Stimulated activated memory B cell treated with anti-CD40 and anti-IgM and Interleukin-4, amounts not matched to agents 10 μg/mL and 1 μg/mL and 100 μg/mL, for 72 hours (primary cell): Measurements from ENCODE around the gene PPP2R5C.
A peak's percentile ranks its signal among the peaks of the same experiment; 100 is the strongest.

Experiments used
- ATAC-seq: fragments of 150-1000 bp; cut with Tn5 transposase; 2 replicates; pipeline ENCODE4 v1.10.0; 2021
- H3K27ac Mint-ChIP-seq: one replicate; pipeline ENCODE4 v1.8.0; 2022; ENCODE audit warnings: mild to moderate bottlenecking, mixed read lengths
- H3K27me3 Mint-ChIP-seq: one replicate; pipeline ENCODE4 v1.8.0; 2022; ENCODE audit warnings: mixed read lengths
- H3K36me3 Mint-ChIP-seq: one replicate; pipeline ENCODE4 v1.8.0; 2022; ENCODE audit warnings: mixed read lengths
- H3K4me1 Mint-ChIP-seq: one replicate; pipeline ENCODE4 v1.8.0; 2022; ENCODE audit warnings: mixed read lengths
- H3K4me3 Mint-ChIP-seq: one replicate; pipeline ENCODE4 v1.8.0; 2022; ENCODE audit warnings: mild to moderate bottlenecking, moderate library complexity, mixed read lengths
- H3K9me3 Mint-ChIP-seq: one replicate; pipeline ENCODE4 v1.8.0; 2022; ENCODE audit warnings: mixed read lengths

The PPP2R5C gene

GRCh38 chr14:101808894-101809670 is 47.6 kb downstream of the PPP2R5C start:
- Mint-ChIP-seq H3K9me3 (no peaks in the 10 kb centered on the region), H3K4me1 (peaks cover 40% of the 10 kb centered on the region), H3K27me3 (no peaks in the 10 kb centered on the region), H3K27ac (peak overlapping the region; percentile 100), H3K4me3 (peak overlapping the region; percentile 98), H3K36me3 (peaks cover 15% of the 10 kb centered on the region)
- no peak for ATAC-seq

- H3K9me3 Mint-ChIP-seq, result no peaks in the 10 kb centered on the region
- H3K4me3 Mint-ChIP-seq, result peak overlapping the region; percentile 98
- peaks cover 23% of the 10 kb centered on the region for H3K36me3 Mint-ChIP-seq
- peaks cover 48% of the 10 kb centered on the region for H3K4me1 Mint-ChIP-seq
- ATAC-seq, result peak; percentile 99
- H3K27ac Mint-ChIP-seq, result peak overlapping the region; percentile 100
- no peaks in the 10 kb centered on the region for H3K27me3 Mint-ChIP-seq
Measured at GRCh38 chr14:101809671-101810514, 48.4 kb downstream of the PPP2R5C start.

- peaks cover 57% of the 10 kb centered on the region for H3K4me1 Mint-ChIP-seq
- ATAC-seq, result no peak
- peaks cover 24% of the 10 kb centered on the region for H3K36me3 Mint-ChIP-seq
- no peaks in the 10 kb centered on the region for H3K9me3 Mint-ChIP-seq
- no peaks in the 10 kb centered on the region for H3K27me3 Mint-ChIP-seq
- peak overlapping the region; percentile 98 for H3K4me3 Mint-ChIP-seq
- peak overlapping the region; percentile 100 for H3K27ac Mint-ChIP-seq
Measured at GRCh38 chr14:101810897-101811621, 49.5 kb downstream of the PPP2R5C start.

- H3K27ac Mint-ChIP-seq, result peak overlapping the region; percentile 100
- ATAC-seq, result no peak
- H3K9me3 Mint-ChIP-seq, result no peaks in the 10 kb centered on the region
- H3K4me3 Mint-ChIP-seq, result peak overlapping the region; percentile 66
- H3K27me3 Mint-ChIP-seq, result no peaks in the 10 kb centered on the region
- peaks cover 63% of the 10 kb centered on the region for H3K4me1 Mint-ChIP-seq
- peaks cover 24% of the 10 kb centered on the region for H3K36me3 Mint-ChIP-seq
Measured at GRCh38 chr14:101812071-101812470, 50.6 kb downstream of the PPP2R5C start.

DNA sequence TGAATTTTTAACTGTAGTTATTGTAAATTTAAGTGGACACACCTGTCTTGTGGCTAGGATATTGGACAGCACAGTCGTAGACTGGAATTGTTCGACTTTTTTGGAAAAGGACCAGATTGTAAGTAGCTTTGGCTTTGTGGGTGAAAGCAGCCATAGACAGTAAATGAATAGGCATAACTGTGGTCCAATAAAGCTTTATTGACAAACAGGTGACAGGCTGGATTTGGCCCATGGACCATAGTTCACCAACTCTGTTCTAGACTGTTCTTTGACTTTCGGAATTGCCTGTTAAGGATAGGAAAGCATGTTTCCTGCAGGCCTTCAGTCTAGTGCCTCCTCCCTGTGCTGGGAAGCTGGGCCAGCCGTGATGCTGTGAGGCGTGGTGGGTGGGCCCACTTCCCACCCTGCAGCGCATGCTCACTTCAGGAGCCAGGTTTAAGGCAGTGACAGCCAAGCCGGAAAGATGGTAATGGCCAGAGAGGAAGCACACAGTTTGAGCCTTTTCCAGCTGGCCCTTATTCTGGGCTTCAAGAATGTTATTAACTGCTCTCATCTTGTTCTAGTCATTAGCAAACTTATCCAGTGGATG is 51.8 kb downstream of the PPP2R5C start:
- Mint-ChIP-seq H3K36me3 (peaks cover 30% of the 10 kb centered on the region), H3K9me3 (no peaks in the 10 kb centered on the region), H3K27me3 (no peaks in the 10 kb centered on the region), H3K4me3 (no peak overlapping the region), H3K27ac (peak overlapping the region; percentile 100), H3K4me1 (peaks cover 71% of the 10 kb centered on the region)
- ATAC-seq, result no peak

DNA sequence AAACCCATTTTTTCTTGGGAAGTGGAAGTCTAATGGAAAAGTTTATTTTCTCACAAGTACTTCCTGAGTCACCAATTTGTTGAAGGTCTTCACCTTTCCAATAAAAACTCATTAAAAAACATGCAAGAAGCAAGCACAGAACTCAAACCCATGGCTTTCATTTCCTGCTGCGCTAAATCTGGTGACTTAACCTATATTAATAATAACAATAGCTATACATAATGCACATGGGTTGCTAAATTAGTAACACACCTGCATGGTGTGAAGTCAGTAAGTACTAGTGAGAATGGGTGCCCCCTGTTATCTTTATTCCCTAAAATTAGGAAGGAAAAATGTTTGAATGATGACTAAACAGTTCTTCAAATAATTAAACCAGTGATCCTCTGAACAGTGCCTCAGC is 52.3 kb downstream of the PPP2R5C start:
- Mint-ChIP-seq H3K4me1 (peaks cover 75% of the 10 kb centered on the region), H3K36me3 (peaks cover 30% of the 10 kb centered on the region), H3K9me3 (no peaks in the 10 kb centered on the region), H3K27me3 (no peaks in the 10 kb centered on the region), H3K27ac (peak overlapping the region; percentile 79), H3K4me3 (no peak overlapping the region)
- no peak for ATAC-seq

GRCh38 chr14:101814934-101815333 is 53.4 kb downstream of the PPP2R5C start:
- Mint-ChIP-seq H3K9me3 (no peaks in the 10 kb centered on the region), H3K36me3 (peaks cover 39% of the 10 kb centered on the region), H3K27me3 (no peaks in the 10 kb centered on the region), H3K4me1 (peaks cover 78% of the 10 kb centered on the region), H3K27ac (peak overlapping the region; percentile 79), H3K4me3 (no peak overlapping the region)
- no peak for ATAC-seq

DNA sequence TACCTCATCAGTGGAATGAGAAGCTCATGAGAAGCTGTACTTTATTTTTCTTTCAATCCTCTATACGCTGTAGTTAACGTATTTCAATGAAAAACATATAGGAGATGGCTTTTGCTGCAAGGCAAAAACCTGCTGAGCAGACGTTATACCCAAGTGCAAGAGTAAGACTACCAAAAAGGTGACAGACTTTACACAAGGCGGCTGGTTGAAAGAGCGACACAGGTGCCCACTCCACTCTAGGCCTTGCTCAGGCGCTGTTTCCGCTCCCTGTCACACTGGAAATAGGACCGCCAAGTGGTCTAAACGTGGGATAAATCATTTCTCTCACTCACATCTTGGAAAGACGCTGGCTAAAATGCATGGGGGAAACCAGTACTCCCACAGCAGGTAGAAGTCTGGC is 54.5 kb downstream of the PPP2R5C start:
- no peak overlapping the region for H3K4me3 Mint-ChIP-seq
- H3K27ac Mint-ChIP-seq, result peak overlapping the region; percentile 79

GRCh38 chr14:101817501-101818001 is 56.0 kb downstream of the PPP2R5C start:
- peaks cover 29% of the 10 kb centered on the region for H3K36me3 Mint-ChIP-seq

More for the DNA sequence above, 54.5 kb downstream of the PPP2R5C start:
- H3K9me3 Mint-ChIP-seq, result no peaks in the 10 kb centered on the region
- no peak for ATAC-seq
- peaks cover 39% of the 10 kb centered on the region for H3K36me3 Mint-ChIP-seq
- H3K27me3 Mint-ChIP-seq, result no peaks in the 10 kb centered on the region
- H3K4me1 Mint-ChIP-seq, result peaks cover 82% of the 10 kb centered on the region

DNA sequence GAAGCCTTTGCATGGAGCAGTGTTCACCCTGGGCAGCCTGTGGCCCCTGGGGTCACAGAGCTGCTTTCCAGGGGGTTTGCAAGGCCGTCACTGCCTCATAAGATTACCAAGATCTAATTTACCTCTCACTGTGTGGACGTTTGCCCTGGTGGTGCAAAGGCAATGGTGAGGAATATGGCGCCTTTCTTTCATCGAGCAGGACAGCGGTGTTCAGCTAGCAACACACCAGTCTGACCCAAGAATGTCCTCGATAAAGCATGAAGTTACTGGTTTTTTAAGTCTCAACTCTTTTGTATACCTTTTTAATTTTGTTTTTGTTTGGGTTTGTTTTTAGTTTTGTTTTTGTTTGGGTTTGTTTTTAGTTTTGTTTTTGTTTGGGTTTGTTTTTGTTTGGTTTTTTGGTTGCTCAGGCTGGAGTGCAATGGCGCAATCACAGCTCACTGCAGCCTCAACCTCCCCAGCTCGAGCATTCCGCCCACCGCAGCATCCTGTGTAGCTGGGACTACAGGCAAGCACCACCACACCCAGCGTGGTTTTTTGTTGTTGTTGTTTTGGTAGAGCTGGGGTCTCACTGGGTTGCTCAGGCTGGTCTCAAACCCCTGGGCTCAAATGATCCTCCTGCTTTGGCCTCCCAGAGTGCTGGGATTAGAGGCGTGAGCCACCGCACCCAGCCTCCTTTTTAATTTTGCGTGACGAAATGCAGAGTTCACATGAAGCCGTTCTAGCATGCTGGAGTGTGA is 57.9 kb downstream of the PPP2R5C start:
- Mint-ChIP-seq H3K27ac (peak overlapping the region; percentile 95), H3K27me3 (no peaks in the 10 kb centered on the region), H3K4me1 (peaks cover 79% of the 10 kb centered on the region), H3K4me3 (peak overlapping the region; percentile 73), H3K36me3 (peaks cover 24% of the 10 kb centered on the region), H3K9me3 (no peaks in the 10 kb centered on the region)
- no peak for ATAC-seq

More at GRCh38 chr14:101817501-101818001, 56.0 kb downstream of the PPP2R5C start:
- no peak for ATAC-seq
- Mint-ChIP-seq H3K9me3 (no peaks in the 10 kb centered on the region), H3K27me3 (no peaks in the 10 kb centered on the region), H3K27ac (peak overlapping the region; percentile 95), H3K4me3 (peak overlapping the region; percentile 23), H3K4me1 (peaks cover 79% of the 10 kb centered on the region)

DNA sequence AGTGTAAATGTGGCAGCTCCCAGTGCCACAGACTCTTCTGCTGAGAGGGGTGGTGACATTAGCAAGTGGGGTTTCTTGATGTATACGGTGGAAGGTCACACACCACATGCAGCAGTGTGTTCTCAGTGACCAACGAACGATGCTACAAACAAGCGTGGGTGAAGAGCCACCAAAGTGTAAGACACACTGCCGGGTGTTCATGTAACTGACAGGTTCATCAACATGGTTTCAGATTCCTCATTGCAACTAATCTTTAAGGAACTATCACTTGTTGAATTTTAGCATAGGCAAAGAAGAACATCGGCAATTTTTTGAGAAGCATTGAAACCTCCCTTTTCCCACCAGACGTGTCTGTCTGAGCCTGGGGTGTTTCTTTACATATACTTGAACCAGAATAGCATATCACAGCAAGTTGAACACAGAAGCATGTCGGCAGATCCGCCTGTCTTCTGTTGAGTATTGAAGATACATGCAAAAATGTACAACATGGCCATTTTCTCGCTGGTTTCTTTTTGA is 58.8 kb downstream of the PPP2R5C start:
- H3K4me3 Mint-ChIP-seq, result peak overlapping the region; percentile 73
- H3K4me1 Mint-ChIP-seq, result peaks cover 79% of the 10 kb centered on the region
- peaks cover 15% of the 10 kb centered on the region for H3K36me3 Mint-ChIP-seq
- no peaks in the 10 kb centered on the region for H3K9me3 Mint-ChIP-seq
- peak; percentile 75 for ATAC-seq
- peak overlapping the region; percentile 95 for H3K27ac Mint-ChIP-seq
- no peaks in the 10 kb centered on the region for H3K27me3 Mint-ChIP-seq

GRCh38 chr14:101821528-101821927 is 60.0 kb downstream of the PPP2R5C start:
- H3K27me3 Mint-ChIP-seq, result no peaks in the 10 kb centered on the region
- ATAC-seq, result no peak
- no peak overlapping the region for H3K4me3 Mint-ChIP-seq

DNA sequence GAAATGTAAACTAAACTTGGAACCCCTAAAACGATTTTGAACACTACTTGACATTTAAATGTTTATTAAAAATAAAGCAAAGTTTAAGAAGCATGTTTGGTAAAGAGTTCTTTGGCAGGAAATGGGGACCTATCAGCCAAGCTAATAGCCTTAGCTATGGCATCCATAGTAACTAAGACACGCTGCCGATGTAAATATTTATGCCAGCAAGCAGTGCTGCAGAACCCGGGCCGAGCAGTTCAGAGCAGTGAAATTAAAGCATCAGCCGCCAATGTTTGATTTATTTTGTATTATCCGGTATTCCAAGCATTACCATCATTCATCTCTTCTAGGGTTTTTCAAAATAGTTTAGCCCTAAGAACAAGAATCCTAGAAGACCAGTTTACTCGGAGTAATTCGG is 61.6 kb downstream of the PPP2R5C start:
- peaks cover 88% of the 10 kb centered on the region for H3K4me1 Mint-ChIP-seq
- no peaks in the 10 kb centered on the region for H3K27me3 Mint-ChIP-seq
- H3K4me3 Mint-ChIP-seq, result peak overlapping the region; percentile 77
- peaks cover 29% of the 10 kb centered on the region for H3K36me3 Mint-ChIP-seq
- H3K9me3 Mint-ChIP-seq, result no peaks in the 10 kb centered on the region
- no peak for ATAC-seq
- H3K27ac Mint-ChIP-seq, result peak overlapping the region; percentile 100

More at GRCh38 chr14:101821528-101821927, 60.0 kb downstream of the PPP2R5C start:
- Mint-ChIP-seq H3K4me1 (peaks cover 81% of the 10 kb centered on the region), H3K9me3 (no peaks in the 10 kb centered on the region), H3K27ac (peak overlapping the region; percentile 95), H3K36me3 (peaks cover 25% of the 10 kb centered on the region)
